HG03571 (cell line): Measurements from ENCODE around the gene HDHD3.
"Not testable (repeated sequence)": the region's sequence is repeated elsewhere in the genome, so short reads cannot be mapped to it uniquely, and the experiment has no call there.

Source experiments
- ATAC-seq: cut with Tn5 transposase; IDR thresholded peaks from one replicate; pipeline ENCODE4 v1.9.1; 2021; ENCODE audit not compliant: unreplicated experiment

HDHD3 gene

DNA sequence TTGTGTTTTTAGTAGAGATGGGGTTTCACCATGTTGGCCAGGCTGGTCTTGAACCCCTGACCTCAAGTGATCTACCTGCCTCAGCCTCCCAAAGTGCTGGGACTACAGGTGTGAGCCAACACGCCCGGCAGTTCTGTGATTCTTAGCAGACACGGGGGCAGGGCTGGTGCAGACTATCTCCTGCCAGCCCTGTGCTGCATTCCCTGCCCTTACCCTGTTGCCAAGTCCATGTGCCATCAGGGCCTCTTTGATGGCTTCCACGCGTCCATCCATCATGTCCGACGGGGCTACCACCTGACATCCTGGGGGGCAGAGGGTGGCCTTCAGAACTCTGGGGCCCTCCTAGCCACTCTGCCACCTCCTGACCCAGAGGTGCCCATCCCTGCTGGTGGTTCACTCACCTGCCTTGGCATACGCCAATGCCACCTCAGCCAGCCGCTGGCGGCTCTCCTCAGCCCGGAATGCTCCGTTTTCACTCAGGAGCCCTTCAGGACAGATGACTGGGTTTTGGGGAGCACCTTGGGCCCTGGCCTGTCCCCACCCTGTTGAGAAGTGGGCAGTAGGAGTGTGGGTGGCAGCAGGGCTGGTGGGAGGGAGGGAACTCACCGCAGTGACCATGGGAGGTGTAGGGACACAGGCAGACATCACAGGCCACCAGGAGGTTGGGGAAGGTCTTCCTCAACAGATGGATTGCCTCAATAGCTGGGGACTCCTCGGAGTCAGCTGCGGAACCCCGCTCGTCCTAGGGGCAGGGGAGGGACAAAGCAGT, 13.6 kb upstream of the HDHD3 start:
- no peak for ATAC-seq

DNA sequence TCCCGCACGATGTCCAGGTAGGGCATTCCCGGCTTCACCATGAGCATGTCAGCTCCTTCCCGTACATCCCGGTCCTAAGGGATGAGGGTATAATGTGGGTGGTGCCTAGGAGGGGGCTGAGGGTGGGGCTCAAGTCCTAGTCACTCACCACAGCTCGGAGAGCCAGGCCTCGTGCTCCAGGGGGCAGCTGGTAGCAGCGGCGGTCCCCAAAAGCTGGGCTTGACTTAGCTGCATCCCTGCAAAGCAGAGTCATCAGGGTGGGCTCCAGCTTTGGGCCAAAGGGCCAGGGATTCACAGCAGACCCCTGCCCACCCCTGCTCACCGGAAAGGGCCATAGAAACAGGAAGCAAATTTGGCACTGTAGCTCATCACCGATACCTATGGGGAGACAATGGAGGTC, 12.7 kb upstream of the HDHD3 start:
- ATAC-seq, result no peak

DNA sequence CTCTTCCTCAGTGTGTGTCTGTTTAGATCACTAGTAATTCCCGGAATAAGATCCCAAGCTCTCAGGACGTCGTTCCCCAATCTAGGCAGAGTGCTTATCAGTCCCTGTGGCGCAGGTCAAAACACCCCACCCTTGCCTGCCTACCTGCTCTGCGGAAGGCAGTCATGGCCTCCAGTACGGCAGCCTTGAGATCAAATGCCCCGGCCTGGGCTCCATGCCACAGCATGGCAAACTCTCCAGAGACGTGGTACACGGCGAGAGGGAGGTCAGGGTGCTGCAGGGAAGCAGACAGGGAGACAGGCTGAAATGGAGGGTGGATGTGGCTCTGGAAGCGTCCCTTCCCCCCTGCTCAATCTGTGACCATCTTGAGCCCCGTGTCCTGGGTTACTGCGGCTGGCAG, 12.0 kb upstream of the HDHD3 start:
- ATAC-seq, result no peak

DNA sequence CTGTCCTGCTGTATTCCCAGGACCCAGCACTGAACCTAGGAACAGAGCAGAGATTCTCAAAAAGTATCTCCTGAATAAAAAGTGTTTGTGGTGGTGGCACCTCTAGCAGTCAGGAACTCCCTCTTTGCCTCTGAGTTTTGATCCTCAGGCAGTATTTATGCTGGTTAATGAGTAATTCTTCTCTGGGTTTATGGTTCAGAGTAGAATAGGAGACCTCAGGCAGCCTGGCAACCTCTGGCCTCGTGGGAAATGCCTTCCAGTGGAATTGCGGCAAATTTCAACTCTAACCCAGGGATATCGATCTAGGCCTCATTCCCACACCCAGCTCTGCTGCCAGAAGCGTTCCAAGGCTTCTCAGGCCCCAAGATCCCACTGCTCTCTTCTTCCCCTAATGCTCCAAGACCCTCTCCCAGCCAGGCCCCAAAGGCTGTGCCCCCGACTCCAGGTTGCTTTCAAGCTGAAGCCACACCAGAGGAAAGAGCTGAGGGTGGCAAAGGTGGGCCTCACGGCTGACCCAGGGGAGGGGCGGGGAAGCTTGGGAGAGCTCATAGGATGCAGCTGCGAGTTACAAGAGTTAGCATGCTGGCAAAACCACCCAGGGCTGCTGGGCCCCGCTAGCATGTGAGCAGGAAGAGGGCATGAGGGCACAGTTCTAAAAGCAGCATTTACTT, 10.9 kb upstream of the HDHD3 start:
- no peak for ATAC-seq

DNA sequence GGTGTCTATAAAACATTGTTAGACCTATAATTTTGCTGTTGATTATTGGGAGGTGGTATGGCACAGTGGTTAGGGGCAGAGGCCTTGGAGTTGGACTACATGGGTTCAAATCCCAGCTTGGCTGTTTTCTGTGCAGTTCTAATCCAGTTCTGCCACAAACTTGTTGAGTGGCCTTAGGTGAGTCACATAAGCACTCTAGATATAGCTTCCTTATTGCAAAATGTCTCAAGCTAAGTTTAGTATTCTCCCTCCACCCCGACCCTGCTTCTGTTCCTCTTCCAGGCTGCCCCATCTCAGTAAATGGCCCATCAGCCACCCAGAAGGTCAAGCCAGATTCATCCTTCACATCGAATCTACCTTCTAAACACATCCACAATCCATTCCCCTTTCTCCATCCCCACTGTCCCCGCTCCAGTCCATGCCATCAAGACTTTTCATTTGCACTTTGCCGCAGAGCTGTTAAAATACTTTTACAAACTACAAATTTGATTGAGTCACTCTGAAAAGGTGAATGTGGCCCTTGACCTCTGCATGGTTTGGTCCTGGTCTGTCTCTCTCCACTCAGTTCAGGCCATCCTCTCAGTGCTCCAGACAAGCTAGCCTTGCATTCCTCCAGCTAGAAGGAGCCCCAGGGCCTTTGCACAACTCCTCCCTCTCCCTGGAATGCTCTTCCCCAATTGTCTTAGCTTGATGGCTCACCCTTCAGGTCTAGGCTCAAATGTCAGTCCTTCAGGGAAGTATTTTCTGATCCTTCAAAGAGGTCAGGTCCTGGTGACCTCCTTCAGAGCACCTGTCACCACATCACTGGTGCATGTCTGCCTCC, 10.0 kb upstream of the HDHD3 start:
- no peak for ATAC-seq

DNA sequence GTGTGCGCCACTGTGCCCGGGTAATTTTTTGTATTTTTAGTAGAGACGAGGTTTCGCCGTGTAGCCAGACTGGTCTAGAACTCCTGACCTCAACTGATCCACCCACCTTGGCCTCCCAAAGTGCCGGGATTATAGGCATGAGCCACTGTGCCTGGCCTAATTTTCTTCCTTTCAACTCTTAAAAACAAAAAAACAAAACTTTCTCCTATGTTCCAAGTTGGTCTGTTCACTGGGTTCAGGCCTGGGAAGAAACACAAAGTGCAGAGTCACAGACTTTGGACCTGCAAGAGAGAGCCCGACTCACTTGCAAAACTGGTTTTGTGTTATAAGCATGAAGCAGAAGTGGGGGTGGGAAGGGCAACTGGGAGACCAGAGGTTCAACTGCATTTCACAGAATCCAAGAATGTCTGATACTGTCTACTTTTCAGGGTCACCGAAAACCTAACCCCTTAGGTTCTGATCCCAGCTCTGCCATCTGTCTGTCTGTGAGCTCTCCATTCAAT, 5.2 kb upstream of the HDHD3 start:
- no peak for ATAC-seq

DNA sequence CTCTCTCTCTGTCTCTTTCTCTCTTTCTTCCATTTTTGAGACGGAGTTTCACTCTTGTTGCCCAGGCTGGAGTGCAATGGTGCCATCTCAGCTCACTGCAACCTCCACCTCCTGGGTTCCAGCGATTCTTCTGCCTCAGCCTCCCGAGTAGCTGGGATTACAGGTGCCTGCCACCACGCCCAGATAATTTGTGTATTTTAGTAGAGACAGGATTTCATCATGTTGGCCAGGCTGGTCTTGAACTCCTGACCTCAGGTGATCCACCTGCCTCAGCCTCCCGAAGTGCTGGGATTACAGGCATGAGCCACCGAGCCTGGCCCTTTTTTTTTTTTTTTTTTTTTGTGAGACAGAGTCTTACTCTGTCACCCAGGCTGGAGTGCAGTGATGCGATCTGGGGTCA, 4.7 kb upstream of the HDHD3 start:
- not testable (repeated sequence) for ATAC-seq

DNA sequence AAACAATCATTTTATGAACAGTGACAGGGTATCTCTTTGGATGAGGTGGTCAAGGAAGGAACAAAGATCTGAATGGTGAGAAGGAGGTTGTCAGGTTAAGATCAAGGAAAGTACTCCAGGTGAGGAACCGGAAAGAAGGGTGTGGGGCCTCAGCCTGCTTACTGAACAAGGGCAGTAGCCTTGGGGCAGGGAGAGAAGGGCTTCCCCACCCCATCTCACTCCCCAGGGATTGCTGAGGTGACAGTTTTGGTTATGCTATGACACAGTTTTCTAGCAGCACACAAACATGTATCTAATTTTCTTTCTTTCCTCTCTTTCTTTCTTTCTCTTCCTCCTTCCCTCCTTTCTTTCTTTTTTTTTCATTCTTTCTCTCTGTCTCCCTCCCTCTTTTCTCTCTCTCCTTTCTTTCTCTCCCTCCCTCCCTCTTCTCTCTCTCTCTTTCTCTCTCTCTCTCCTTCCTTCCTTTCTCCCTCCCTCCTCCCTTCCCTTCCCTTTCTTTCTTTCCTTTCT, 4.1 kb upstream of the HDHD3 start:
- peak; percentile 73 for ATAC-seq

DNA sequence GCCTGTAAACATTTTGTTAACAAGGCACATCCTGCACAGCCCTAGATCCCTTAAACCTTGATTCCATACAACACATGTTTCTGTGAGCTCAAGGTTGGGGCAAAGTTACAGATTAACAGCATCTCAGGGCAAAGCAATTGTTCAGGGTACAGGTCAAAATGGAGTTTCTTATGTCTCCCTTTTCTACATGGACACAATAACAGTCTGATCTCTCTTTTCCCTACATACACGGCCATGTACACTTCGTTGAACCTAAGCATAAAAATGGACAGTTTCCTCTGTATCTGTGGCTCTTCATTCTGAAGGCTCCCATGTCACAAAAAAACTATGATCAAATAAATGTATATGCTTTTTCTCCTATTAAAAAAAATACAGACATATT, 3.0 kb upstream of the HDHD3 start:
- not testable (repeated sequence) for ATAC-seq

DNA sequence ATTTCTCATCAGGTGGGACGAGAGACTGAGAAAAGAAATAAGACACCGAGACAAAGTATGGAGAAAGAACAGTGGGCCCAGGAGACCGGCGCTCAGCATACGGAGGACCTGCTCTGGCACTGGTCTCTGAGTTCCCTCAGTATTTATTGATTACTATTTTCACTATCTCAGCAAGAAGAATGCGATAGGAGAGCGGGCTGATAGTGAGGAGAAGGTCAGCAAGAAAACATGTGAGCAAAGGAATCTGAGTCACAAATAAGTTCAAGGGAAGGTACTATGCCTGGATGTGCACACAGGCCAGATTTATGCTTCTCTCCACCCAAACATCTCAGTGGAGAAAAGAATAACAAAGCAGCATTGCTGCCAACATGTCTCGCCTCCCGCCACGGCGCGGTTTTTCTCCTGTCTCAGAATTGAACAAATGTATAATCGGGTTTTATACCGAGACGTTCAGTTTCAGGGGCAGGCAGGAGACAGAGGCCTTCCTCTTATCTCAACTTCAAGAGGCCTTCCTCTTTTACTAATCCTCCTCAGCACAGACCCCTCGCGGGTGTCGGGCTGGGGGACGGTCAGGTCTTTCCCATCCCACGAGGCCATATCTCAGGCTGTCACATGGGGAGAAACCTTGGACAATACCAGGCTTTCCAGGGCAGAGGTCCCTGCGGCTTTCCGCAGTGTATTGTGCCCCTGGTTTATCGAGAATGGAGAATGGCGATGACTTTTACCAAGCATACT, 2.5 kb upstream of the HDHD3 start:
- ATAC-seq, result not testable (repeated sequence)

DNA sequence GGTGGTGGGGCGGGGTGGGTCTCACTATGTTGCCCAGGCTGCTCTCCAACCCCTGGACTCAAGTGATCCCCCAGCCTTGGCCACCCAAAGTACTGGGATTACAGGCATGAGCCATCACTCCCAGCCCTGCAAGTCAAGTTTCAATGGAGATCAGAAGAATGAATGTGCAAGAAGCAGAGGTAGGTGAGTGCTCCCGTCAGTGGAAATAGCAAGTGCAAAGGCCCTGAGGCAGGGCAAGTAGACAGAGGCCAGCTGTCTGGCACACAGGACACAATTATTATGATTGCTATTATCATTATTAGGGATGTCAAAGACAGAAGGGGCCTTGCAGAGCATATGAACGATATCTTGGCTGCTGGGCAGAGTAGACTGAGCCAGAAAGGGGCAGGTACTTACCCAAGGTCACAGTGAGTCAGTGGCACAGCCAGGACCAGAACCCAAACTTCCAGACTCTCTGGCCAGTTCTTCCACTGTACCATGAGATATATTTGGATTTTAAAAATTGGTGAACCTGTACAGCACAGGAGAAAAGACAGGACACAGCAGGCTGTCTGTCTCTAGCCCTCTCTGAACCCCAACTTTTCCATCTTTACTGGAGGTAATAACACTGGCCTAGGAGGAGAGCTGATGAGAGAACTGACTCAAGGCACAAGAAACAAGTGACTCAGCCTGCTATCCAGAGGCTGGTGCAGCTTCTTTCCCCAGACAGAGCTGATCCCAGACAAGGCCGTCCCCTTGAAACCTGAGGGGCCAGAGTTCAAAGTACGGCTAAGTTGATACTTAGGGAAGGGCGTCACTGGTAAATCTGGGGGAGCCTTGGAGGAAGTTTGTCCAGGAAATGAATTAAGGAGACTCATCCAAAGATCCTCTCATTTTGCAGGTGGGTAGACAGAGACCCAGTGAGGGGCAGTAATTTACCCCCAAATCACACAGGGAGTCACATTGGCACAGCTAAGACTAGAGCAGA, 1.4 kb downstream of the HDHD3 start:
- no peak for ATAC-seq

DNA sequence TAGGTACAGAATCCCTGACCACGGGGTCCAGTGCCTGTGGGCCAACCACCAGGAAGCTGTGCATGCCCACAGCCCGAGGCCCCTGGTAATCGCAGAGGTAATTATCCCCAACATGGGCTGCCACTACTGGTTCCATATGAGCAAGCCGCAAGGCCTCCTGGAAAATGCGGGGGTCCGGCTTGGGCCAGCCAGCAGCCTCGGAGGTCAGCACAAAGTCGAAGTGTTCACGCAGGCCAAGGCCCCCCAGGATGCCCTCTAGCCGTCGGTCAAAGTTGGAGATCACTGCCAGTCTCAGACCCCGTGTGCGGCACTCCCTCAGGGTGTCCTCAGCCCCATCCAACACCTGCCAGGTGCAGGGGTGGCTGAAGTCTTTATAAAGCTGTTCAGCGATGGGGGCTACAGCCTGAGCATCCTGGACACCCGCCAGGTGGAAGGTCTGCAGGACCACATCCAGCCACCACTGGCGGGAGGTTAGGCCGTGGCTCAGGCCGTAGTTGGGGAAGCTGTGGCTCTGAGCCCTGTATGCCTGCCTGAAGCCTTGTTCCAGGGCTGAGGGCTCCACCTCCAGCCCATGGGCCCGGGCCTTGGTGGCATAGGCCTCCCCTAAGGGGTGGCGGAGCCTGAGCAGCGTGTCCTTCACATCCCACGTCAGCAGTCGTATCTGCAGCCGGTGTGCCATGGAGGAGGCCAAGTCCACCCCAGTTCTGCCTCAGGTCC, 3.0 kb downstream of the HDHD3 start:
- ATAC-seq, result no peak

DNA sequence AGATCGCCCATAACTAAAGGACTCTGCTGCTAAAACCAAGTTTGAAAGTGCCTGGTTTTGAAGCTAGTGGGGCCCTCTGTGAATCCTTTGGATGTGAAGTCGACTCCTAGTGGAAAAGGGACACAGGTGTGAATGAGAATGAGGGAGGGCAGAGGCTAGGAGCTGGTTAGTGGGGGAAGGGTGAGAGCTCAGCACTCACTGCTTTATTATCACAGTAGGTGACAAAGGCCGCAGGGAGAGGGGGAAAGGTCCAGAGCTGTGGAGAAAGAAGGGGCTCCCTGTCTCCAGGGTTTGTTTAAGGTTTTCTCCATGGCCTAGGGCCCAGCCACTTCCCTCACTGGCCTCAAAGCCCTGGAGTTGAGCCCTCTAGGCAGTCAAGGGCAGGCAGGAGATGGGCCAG, 3.5 kb downstream of the HDHD3 start:
- no peak for ATAC-seq

DNA sequence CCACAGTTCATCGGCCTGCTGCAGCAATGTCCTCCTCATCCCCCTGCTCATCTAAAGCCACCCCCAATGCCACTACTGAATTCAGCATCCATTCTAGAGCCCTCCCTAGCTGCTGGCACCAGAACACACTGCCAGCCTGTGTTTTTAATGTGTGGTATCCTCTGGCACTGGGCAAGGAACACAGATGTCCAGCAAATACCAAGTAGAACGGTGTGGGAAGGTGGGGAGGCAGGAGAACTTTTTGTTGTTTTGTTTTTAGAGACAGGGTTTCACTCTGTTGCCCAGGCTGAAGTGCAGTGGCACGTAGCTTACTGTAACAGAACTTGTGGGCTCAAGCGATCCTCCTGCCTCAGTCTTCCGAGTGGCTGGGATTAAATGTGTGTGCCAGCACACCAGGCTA, 4.7 kb downstream of the HDHD3 start:
- ATAC-seq, result no peak

DNA sequence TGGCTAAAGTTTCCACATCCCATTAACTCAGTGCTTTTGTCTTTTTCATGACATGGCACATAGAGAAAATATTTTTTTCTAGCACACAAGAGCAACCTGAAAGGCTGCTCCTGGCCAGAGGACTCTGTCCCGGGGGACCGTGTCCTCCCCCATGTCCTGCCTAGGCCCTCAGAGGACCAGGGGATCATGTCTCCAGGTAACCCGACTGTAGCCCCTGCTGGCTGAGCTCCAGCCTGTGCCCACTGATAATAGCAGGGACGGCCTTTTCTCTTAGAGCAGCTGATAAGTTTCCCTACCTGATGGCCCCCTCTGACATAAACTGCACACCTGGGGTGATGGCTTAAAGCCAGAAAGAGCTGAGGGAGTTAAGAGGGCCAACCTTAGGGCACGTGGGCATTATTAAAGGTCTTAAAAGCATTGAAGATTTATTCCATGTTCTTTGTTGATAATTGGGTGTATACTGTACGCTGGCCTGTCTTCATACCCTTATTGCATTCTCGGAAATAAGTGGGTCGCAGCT, 5.9 kb downstream of the HDHD3 start:
- no peak for ATAC-seq

DNA sequence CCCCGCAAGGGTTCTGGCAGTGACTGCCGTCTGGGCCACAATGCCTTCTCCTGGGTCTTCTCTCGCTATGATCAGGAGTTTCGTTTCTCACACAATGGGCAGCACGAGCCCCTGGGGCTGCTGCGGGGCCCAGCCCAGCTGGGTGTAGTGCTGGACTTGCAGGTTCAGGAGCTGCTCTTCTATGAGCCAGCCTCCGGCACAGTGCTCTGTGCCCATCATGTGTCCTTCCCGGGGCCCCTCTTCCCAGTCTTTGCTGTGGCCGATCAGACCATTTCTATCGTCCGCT, 7.0 kb downstream of the HDHD3 start:
- no peak for ATAC-seq

DNA sequence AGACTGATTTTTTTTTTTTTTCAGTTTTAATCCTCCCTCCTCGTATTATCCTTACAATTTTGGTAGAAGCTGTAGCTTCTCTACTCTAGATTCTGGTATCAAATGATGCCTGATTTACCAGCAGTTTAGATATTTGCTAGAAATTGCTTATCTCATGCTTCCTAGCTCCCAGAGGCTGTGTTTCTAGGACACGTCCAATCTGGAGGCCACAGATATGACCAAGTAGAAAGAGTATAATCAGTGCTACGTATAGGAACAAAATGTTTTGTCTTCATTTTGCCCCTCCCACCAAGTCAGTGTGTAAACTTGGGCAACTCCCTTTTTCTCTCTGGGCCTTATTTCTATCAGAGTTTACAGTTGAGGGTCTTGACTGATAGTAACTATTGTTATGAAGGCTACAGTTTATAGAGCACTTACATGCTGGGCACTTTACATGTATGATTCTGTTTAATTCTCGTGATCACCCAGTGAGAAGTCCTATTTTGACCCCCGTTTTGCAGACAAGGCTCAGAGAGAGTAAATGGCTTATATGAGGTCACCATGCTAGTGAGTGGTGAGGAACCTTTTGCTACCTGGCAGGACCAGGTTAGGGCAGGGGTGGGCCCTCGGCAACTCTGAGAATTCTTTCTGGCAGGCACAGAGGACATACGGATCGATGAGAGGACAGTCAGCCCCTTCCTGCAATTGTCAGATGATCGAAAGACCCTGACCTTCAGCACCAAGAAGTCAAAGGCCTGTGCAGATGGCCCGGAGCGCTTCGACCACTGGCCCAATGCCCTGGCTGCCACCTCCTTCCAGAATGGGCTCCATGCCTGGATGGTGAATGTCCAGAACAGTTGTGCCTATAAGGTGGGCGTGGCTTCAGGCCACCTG, 7.6 kb downstream of the HDHD3 start:
- no peak for ATAC-seq

DNA sequence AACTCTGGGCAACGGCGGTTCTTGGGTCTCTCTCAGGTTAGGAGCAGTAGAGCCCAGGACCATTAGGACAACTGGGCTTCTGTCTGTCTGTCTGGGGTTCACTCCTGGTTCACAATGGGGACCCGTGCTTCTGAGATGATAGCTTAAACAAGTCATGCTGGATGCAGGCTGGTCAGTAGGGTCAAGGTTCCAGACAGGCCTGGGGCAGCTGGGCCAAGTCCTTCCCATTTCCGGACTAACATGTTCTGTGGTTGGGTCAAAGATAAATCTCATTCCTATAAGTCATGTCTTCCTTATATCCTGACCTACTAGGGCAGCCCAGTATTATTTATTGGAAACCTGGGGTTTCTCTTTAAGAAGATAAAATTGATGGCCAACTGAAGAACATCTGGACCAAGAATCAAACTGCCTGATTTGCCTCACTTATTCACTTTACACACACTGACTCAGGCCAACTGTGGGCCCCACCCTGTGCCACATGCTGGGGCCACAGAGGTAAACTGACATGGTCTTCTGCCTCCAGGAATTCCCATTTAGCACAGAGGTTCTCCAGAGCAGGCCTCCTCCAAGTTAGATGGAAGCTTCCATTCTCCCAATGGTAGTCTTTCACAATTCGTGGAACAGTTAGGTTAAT, 8.3 kb downstream of the HDHD3 start:
- ATAC-seq, result no peak
